ENCODE data around the gene LCNL1. TPM values are rescaled to one million over a fixed set of nuclear protein-coding genes. Genes with fewer than 3 reads are reported as not detected.

Gene LCNL1
- total RNA-seq, 4 donors from 2014 or later: 0.28 to 0.83 TPM; not detected in 2

GRCh38 chr9:137016436-137016835 lies 33.6 kb downstream of the LCNL1 start:
- no peak for DNase-seq
- Histone ChIP-seq H3K27me3 (no peaks in the 10 kb centered on the region), H3K27ac (no peak overlapping the region), H3K36me3 (peaks cover 0 to 51% (median 0%) of the 10 kb centered on the region in 3 donors), H3K9me3 (no peaks in the 10 kb centered on the region), H3K4me3 (no peak overlapping the region), H3K4me1 (peaks cover 0 to 2% (median 0%) of the 10 kb centered on the region in 4 donors)
- TF ChIP-seq POLR2A (IDR thresholded peaks at IDR 0.05) (no peak), CTCF (IDR thresholded peaks at IDR 0.05) (no peak)

DNA sequence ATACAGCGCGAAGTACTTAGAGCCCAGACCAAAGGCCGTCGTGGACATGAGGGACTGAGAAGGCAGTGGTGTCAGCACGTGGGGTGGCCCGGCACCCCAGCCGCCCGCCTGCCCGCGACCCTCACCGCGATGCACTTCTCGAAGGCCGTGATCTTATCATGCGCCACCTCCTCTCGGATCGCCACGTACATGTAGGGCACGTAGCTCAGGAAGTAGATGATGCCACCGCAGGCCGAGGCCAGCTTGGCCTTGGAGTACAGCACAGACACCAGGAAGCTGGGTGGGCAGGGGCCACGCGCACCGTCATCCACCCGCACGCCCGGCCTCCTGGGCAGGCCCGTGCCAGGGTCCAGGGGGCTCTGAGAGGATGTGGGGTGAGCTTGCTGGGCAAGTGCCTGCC lies 34.3 kb downstream of the LCNL1 start:
- Histone ChIP-seq H3K4me3 (no peak overlapping the region), H3K27me3 (no peaks in the 10 kb centered on the region), H3K36me3 (peaks cover 0 to 44% (median 0%) of the 10 kb centered on the region in 3 donors), H3K9me3 (no peaks in the 10 kb centered on the region), H3K4me1 (peaks cover 0 to 6% (median 0%) of the 10 kb centered on the region in 4 donors), H3K27ac (no peak overlapping the region)
- TF ChIP-seq CTCF (IDR thresholded peaks at IDR 0.05): no peak
- no peak for TF ChIP-seq POLR2A (IDR thresholded peaks at IDR 0.05)
- DNase-seq: no peak

DNA sequence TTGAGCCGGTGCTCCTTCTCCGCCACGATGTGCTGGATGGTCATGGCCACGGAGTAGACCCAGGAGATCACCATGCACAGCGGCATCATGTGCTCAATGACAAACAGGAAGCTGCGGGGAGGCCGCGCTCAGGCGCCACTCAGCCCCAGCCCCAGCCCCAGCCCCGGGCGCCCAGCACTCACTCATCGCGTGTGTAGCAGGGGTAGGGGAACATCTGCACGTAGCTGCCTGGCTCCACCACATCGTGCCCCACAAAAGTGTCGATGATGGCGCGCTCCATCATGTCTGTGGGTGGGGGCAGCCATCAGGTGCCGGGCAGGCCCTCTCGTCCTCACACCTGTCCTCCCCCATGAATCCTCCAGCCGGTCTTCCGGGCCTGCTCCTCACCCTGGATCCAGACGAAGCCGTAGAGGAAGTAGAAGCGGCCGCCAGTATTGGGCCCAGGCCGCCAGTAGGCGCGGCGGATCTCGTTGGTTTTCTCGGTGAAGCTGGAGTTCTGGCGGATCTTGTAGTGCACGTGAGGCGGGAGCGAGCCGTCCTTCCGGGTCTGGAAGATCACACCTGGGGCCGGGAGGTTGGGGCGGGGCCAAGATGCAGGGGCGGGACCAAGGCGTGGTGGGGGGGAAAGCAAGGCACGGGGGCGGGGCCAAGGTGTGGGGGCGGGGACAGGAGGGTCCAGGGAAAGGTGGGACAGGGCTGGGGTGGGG lies 35.2 kb downstream of the LCNL1 start:
- peaks cover 0 to 37% (median 0%) of the 10 kb centered on the region in 3 donors for H3K36me3 ChIP-seq
- H3K27me3 ChIP-seq: no peaks in the 10 kb centered on the region
- H3K4me3 ChIP-seq: no peak overlapping the region
- peaks cover 0 to 13% (median 2%) of the 10 kb centered on the region in 4 donors for H3K4me1 ChIP-seq
- TF ChIP-seq POLR2A (IDR thresholded peaks at IDR 0.05) (no peak), CTCF (IDR thresholded peaks at IDR 0.05) (no peak)
- no peaks in the 10 kb centered on the region for H3K9me3 ChIP-seq
- no peak for DNase-seq
- no peak overlapping the region for H3K27ac ChIP-seq

DNA sequence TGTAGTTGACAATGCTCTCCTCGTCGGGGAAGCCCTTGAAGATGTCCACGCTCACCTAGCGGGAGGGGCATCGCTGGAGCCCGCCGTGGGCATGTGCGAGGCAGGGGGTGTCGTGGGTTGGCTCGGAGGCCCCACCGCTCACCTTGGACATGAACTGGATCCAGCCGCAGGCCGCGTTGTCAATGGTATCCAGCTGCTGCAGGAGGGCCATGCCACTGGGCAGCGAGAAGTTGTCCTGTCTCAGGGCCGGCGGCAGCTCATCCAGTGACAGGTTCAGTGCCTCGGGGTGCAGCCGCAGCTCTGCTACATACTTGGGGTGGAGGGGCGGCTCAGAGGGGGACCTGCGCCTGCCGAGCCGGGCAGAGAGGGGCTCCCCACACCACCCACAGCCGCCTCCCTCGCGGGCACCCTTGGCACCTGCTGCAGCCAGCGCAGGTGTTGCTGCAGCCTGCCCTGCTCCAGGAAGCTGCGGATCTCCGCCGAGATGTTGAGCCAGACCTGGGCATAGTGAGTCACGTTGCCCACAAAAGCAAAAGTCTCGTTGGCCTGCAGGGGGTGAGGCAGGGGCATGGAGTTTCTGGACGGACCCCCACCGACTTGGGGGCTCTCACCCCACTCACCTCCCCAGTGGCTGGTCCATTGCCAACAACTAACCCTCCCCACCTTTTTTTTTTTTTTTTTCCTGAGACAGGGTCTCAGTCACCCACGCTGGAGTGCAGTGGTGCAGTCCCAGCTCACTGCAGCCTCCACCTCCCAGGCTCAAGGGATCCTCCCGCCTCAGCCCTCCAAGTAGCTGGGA lies 36.2 kb downstream of the LCNL1 start:
- Histone ChIP-seq H3K36me3 (peaks cover 0 to 37% (median 0%) of the 10 kb centered on the region in 3 donors), H3K9me3 (no peaks in the 10 kb centered on the region)

More for the DNA sequence above, 36.2 kb downstream of the LCNL1 start:
- Histone ChIP-seq H3K27me3 (no peaks in the 10 kb centered on the region), H3K4me3 (no peak overlapping the region), H3K27ac (no peak overlapping the region), H3K4me1 (peaks cover 0 to 22% (median 4%) of the 10 kb centered on the region in 4 donors)
- no peak for TF ChIP-seq CTCF (IDR thresholded peaks at IDR 0.05)
- no peak for TF ChIP-seq POLR2A (IDR thresholded peaks at IDR 0.05)
- no peak for DNase-seq

All from Peyer's patch (tissue), 4 donors.